ENCODE measurements around the gene ASB9. TPM values are rescaled to one million over a fixed set of nuclear protein-coding genes. Genes with fewer than 3 reads are reported as not detected.
A peak's percentile ranks its signal among the peaks of the same experiment; 100 is the strongest.

ASB9 gene
- total RNA-seq, 1 donor from 2014 or later = 0.27 TPM

DNA sequence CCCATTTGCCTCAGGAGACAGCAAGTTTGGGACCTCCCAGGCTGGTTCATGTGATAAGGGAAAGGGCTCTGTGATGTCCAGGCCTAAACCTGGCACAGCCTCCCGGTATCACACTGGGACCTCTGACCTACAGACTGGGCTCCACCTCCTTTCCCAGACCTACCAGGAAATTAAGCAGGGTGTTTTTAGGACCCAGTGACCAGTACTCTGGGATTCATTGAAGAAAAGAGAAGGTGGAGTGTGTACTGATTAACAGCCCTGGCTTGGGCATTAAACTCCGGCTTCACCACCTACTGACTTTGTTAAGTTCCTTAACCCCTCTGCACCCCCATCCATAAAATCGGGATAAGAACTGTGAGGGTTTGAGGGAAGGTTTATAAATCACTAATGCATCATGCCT, 28.6 kb downstream of the ASB9 start:
- Histone ChIP-seq H3K36me3 (ENCODE audit: insufficient read depth, low read length) (no peaks in the 10 kb centered on the region), H2AFZ (ENCODE audit: low read depth, low read length) (no peak overlapping the region), H4K20me1 (ENCODE audit: insufficient read depth, low read length) (no peaks in the 10 kb centered on the region), H3K27ac (ENCODE audit: low read depth, low read length) (no peak overlapping the region), H3K9ac (ENCODE audit: low read length) (no peak overlapping the region), H3K79me2 (ENCODE audit: insufficient read depth, low read length) (no peaks in the 10 kb centered on the region), H3K27me3 (ENCODE audit: insufficient read depth, low read length) (no peaks in the 10 kb centered on the region), H3K9me3 (ENCODE audit: insufficient read depth, low read depth, low read length) (no peaks in the 10 kb centered on the region), H3K4me2 (ENCODE audit: low read length) (no peak overlapping the region), H3K4me3 (ENCODE audit: insufficient read depth, low read depth, low read length) (no peak overlapping the region), H3K4me1 (ENCODE audit: insufficient read depth, low read length) (no peaks in the 10 kb centered on the region)
- DNase-seq (ENCODE audit: low read depth) = no peak
- Mint-ChIP-seq H3K27ac (ENCODE audit: unreplicated experiment) (no peak overlapping the region), H3K27me3 (ENCODE audit: low read depth, unreplicated experiment) (no peaks in the 10 kb centered on the region), H3K9me3 (ENCODE audit: unreplicated experiment) (peaks cover 3% of the 10 kb centered on the region), H3K4me3 (ENCODE audit: unreplicated experiment) (no peak overlapping the region), H3K36me3 (ENCODE audit: low read depth, unreplicated experiment) (no peaks in the 10 kb centered on the region), H3K4me1 (ENCODE audit: low read depth, unreplicated experiment) (peaks cover 2% of the 10 kb centered on the region)
- no peak for FAIRE-seq
- TF ChIP-seq, protein P1, sequence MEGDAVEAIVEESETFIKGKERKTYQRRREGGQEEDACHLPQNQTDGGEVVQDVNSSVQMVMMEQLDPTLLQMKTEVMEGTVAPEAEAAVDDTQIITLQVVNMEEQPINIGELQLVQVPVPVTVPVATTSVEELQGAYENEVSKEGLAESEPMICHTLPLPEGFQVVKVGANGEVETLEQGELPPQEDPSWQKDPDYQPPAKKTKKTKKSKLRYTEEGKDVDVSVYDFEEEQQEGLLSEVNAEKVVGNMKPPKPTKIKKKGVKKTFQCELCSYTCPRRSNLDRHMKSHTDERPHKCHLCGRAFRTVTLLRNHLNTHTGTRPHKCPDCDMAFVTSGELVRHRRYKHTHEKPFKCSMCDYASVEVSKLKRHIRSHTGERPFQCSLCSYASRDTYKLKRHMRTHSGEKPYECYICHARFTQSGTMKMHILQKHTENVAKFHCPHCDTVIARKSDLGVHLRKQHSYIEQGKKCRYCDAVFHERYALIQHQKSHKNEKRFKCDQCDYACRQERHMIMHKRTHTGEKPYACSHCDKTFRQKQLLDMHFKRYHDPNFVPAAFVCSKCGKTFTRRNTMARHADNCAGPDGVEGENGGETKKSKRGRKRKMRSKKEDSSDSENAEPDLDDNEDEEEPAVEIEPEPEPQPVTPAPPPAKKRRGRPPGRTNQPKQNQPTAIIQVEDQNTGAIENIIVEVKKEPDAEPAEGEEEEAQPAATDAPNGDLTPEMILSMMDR (IDR thresholded peaks at IDR 0.05; ENCODE audit: insufficient read depth, low read depth, low read length) = no peak
- no peak for TF ChIP-seq EZH2 (IDR thresholded peaks at IDR 0.05; ENCODE audit: insufficient read depth, low read length)

DNA sequence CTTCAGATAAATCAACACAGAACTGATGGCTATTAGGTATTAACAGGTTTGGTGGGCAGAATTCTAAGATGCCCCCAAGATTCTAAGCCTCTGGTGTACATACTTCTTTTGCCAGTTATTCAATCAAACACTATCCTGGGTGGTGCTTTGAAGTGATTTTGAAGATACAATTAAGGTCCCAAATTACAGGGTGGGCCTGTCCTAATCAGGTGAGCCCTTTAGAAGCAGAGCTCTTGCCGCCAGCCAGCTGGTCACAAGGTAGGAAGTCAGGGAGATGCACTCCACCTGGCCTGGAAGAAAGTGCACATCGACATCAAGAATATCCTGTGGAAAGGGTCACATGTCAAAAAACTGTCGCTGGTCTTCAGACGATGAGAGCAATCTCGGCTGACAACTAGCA, 29.5 kb downstream of the ASB9 start:
- Histone ChIP-seq H2AFZ (ENCODE audit: low read depth, low read length) (no peak overlapping the region), H3K27ac (ENCODE audit: low read depth, low read length) (no peak overlapping the region), H3K36me3 (ENCODE audit: insufficient read depth, low read length) (no peaks in the 10 kb centered on the region), H4K20me1 (ENCODE audit: insufficient read depth, low read length) (no peaks in the 10 kb centered on the region), H3K27me3 (ENCODE audit: insufficient read depth, low read length) (no peaks in the 10 kb centered on the region), H3K79me2 (ENCODE audit: insufficient read depth, low read length) (no peaks in the 10 kb centered on the region), H3K9me3 (ENCODE audit: insufficient read depth, low read depth, low read length) (no peaks in the 10 kb centered on the region), H3K4me3 (ENCODE audit: insufficient read depth, low read depth, low read length) (no peak overlapping the region), H3K9ac (ENCODE audit: low read length) (no peak overlapping the region), H3K4me1 (ENCODE audit: insufficient read depth, low read length) (no peaks in the 10 kb centered on the region), H3K4me2 (ENCODE audit: low read length) (no peak overlapping the region)
- Mint-ChIP-seq H3K4me3 (ENCODE audit: unreplicated experiment) (no peak overlapping the region), H3K4me1 (ENCODE audit: low read depth, unreplicated experiment) (peaks cover 2% of the 10 kb centered on the region), H3K27ac (ENCODE audit: unreplicated experiment) (no peak overlapping the region), H3K27me3 (ENCODE audit: low read depth, unreplicated experiment) (no peaks in the 10 kb centered on the region), H3K9me3 (ENCODE audit: unreplicated experiment) (peaks cover 3% of the 10 kb centered on the region), H3K36me3 (ENCODE audit: low read depth, unreplicated experiment) (no peaks in the 10 kb centered on the region)
- FAIRE-seq (peak; percentile 69), DNase-seq (ENCODE audit: low read depth) (no peak)
- TF ChIP-seq, protein P1 (IDR thresholded peaks at IDR 0.05; ENCODE audit: insufficient read depth, low read depth, low read length) = no peak
- TF ChIP-seq EZH2 (IDR thresholded peaks at IDR 0.05; ENCODE audit: insufficient read depth, low read length) = no peak

DNA sequence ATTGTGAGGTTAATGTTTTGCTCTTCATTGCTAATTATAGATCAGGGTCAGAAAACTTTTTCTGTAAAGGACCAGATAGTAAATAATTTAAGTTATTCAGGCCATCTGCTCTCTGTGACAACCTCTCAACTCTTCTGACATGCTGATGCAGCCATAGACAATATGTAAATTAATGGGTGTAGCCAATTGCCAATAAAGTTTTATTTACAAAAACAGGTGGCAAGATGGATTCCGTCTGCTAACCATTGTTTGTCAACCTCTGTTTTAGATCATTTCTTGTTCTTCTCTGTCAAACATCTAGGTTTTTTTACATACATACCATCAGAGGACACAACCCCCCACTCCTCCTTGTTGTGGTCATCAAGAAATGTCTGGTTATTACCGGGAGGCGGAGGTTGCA, 33.7 kb downstream of the ASB9 start:
- Mint-ChIP-seq H3K27me3 (ENCODE audit: low read depth, unreplicated experiment) (no peaks in the 10 kb centered on the region), H3K27ac (ENCODE audit: unreplicated experiment) (no peak overlapping the region), H3K36me3 (ENCODE audit: low read depth, unreplicated experiment) (no peaks in the 10 kb centered on the region), H3K4me1 (ENCODE audit: low read depth, unreplicated experiment) (peaks cover 8% of the 10 kb centered on the region), H3K4me3 (ENCODE audit: unreplicated experiment) (no peak overlapping the region), H3K9me3 (ENCODE audit: unreplicated experiment) (peaks cover 3% of the 10 kb centered on the region)
- Histone ChIP-seq H3K27ac (ENCODE audit: low read depth, low read length) (no peak overlapping the region), H4K20me1 (ENCODE audit: insufficient read depth, low read length) (no peaks in the 10 kb centered on the region), H3K27me3 (ENCODE audit: insufficient read depth, low read length) (no peaks in the 10 kb centered on the region), H3K9ac (ENCODE audit: low read length) (no peak overlapping the region), H3K9me3 (ENCODE audit: insufficient read depth, low read depth, low read length) (no peaks in the 10 kb centered on the region), H2AFZ (ENCODE audit: low read depth, low read length) (no peak overlapping the region), H3K4me3 (ENCODE audit: insufficient read depth, low read depth, low read length) (no peak overlapping the region), H3K79me2 (ENCODE audit: insufficient read depth, low read length) (no peaks in the 10 kb centered on the region), H3K36me3 (ENCODE audit: insufficient read depth, low read length) (no peaks in the 10 kb centered on the region), H3K4me2 (ENCODE audit: low read length) (no peak overlapping the region), H3K4me1 (ENCODE audit: insufficient read depth, low read length) (no peaks in the 10 kb centered on the region)
- DNase-seq (ENCODE audit: low read depth) (no peak), FAIRE-seq (peak; percentile 84)
- TF ChIP-seq EZH2 (IDR thresholded peaks at IDR 0.05; ENCODE audit: insufficient read depth, low read length) = no peak
- TF ChIP-seq, protein P1 (IDR thresholded peaks at IDR 0.05; ENCODE audit: insufficient read depth, low read depth, low read length) = no peak

Measured in astrocyte (in vitro differentiated cells and primary cell).